Epithelial cell of esophagus (primary cell): ENCODE measurements around the gene EGFL8.

Source experiments
- DNase-seq: peaks from one replicate; pipeline ENCODE4 v3.0.0; 2010; ENCODE audit warnings: low read depth
- H3K4me3 ChIP-seq: 2 replicates; pipeline ENCODE4 v1.5.1; 2011; ENCODE audit warnings: mild to moderate bottlenecking, low read length, control low read depth
- CTCF ChIP-seq: IDR thresholded peaks from 2 replicates; pipeline ENCODE4 v1.5.1; 2011; ENCODE audit warnings: low read depth, mild to moderate bottlenecking, low read length, control low read depth, inconsistent platforms; ENCODE audit not compliant: insufficient read depth; ENCODE audit errors: missing control alignments

Gene EGFL8

GRCh38 chr6:32156891-32157290 lies 7.5 kb upstream of the EGFL8 start:
- no peak for TF ChIP-seq CTCF
- DNase-seq, result no peak
- H3K4me3 ChIP-seq, result no peak overlapping the region

GRCh38 chr6:32158052-32158451 lies 6.3 kb upstream of the EGFL8 start:
- no peak overlapping the region for H3K4me3 ChIP-seq
- TF ChIP-seq CTCF, result no peak
- no peak for DNase-seq

DNA sequence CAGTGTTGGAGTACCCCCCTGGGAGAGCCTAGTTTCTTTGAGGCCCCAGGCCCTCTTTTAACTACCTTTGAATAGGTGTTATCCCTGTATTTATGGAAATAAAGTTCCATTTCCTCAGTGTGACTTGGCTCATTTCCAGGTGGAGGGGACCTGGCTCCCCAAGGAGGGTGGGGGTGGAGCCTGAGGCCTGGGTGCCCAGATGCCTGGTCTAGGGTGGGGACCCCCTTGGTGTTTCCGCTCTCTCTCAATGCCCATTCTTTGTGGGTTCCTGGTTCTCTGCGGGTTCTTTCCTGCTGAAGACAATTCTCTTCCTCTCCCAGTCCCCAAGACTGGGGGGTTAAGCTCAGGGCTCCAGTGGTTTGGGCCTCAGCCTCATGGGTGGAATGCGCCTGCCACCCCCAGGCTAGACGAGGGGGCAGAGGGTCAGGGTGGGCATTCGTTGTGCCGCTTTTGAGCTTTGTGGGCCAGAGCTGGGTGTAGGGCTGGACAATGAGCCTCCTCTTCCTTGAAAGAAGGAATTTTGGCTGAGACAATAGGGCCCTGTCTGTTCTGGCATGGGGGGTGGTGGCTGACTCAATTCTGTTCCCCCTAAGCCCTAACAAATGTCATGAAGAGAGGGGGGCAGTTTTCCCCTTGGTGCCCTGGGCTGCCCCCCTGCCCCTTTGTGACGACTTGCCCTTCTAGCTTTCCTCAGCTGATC lies 686 bp upstream of the EGFL8 start:
- TF ChIP-seq CTCF, result no peak
- DNase-seq, result no peak
- H3K4me3 ChIP-seq, result no peak overlapping the region

DNA sequence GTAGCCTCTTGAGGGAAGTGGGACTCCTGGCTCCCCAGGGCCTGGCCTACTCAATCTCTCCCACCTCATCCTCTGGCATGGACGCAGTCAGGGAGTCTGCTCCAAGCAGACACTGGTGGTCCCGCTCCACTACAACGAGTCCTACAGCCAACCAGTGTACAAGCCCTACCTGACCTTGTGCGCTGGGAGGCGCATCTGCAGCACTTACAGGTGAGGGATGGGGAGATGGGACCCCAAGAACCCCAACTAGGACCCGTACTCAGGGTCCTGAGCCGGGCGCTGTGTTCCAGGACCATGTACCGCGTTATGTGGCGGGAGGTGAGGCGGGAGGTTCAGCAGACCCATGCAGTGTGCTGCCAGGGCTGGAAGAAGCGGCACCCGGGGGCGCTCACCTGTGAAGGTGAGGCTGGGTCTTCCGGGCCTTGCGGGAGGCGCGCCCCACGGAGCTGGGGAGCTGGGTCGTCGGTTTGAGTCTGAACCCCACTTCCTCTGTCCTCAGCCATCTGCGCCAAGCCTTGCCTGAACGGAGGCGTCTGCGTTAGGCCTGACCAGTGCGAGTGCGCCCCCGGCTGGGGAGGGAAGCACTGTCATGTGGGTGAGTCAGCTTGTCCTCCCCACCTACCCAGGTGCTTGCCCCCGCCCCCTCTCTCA lies 2.1 kb downstream of the EGFL8 start:
- no peak overlapping the region for H3K4me3 ChIP-seq
- TF ChIP-seq CTCF, result no peak
- no peak for DNase-seq

GRCh38 chr6:32167154-32167760 lies 2.9 kb downstream of the EGFL8 start:
- H3K4me3 ChIP-seq, result no peak overlapping the region
- no peak for TF ChIP-seq CTCF
- DNase-seq, result no peak

DNA sequence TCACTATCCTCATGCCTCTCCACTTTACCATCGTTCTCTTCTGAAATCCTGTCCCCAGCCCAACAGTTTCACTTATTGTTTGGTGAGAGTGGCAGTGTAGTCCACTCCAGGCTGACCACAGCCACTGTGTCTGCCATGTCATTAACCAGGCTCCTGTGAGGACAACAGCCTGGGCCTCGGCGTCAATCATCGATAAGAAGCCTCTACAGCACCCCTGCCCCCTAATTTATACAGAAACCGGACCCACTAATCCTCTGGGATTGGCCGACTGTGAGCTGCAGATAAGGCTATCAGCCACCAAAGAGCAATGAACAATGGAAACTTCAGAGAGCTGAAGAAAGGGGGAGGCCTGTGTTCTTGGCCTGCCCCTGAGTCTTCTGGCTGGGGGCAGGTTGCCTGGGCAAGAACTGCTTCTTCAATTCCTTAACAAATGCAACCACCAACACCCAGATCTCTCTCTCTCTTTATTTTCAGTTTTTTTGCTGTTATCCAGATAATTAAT lies 3.4 kb downstream of the EGFL8 start:
- no peak overlapping the region for H3K4me3 ChIP-seq
- DNase-seq, result no peak
- TF ChIP-seq CTCF, result no peak
